Stimulated activated naive CD4-positive, alpha-beta T cell treated with Interleukin-2 at 50 U/mL for 16 hours (primary cell): Measurements from ENCODE around the gene TSPYL1.
"Not testable (repeated sequence)": the region's sequence is repeated elsewhere in the genome, so short reads cannot be mapped to it uniquely, and the experiment has no call there.

Experiments used
- DNase-seq: peaks from one replicate; lab custom pipeline; 2025; lab: John Stamatoyannopoulos, UW

TSPYL1 gene

GRCh38 chr6:116298273-116298672, 18.5 kb upstream of the TSPYL1 start:
- DNase-seq = no peak

- DNase-seq = no peak
Measured at GRCh38 chr6:116292553-116292952, 12.8 kb upstream of the TSPYL1 start.

- DNase-seq = no peak
Measured at GRCh38 chr6:116291701-116292396, 12.1 kb upstream of the TSPYL1 start.

- no peak for DNase-seq
Measured at GRCh38 chr6:116290799-116291198, 11.1 kb upstream of the TSPYL1 start.

GRCh38 chr6:116289876-116290275, 10.1 kb upstream of the TSPYL1 start:
- no peak for DNase-seq

- no peak for DNase-seq
Measured at GRCh38 chr6:116287689-116288282, 8.1 kb upstream of the TSPYL1 start.

GRCh38 chr6:116286773-116287358, 7.1 kb upstream of the TSPYL1 start:
- DNase-seq = no peak

GRCh38 chr6:116284984-116285383, 5.3 kb upstream of the TSPYL1 start:
- DNase-seq = not testable (repeated sequence)

GRCh38 chr6:116283191-116283590, 3.5 kb upstream of the TSPYL1 start:
- DNase-seq = no peak

- no peak for DNase-seq
Measured at GRCh38 chr6:116282698-116283097, 3.0 kb upstream of the TSPYL1 start.

- DNase-seq = no peak
Measured at GRCh38 chr6:116280933-116281316, 1.2 kb upstream of the TSPYL1 start.

- DNase-seq = no peak
Measured at GRCh38 chr6:116280161-116280932, 617 bp upstream of the TSPYL1 start.

- DNase-seq = peak; percentile 20
Measured at GRCh38 chr6:116278854-116279231, 887 bp downstream of the TSPYL1 start.

GRCh38 chr6:116278481-116278829, 1.3 kb downstream of the TSPYL1 start:
- no peak for DNase-seq

- no peak for DNase-seq
Measured at GRCh38 chr6:116277124-116277523, 2.6 kb downstream of the TSPYL1 start.

- DNase-seq = no peak
Measured at GRCh38 chr6:116271149-116271708, 8.5 kb downstream of the TSPYL1 start.

- DNase-seq = no peak
Measured at GRCh38 chr6:116268589-116269293, 11.0 kb downstream of the TSPYL1 start.

GRCh38 chr6:116267836-116268588, 11.7 kb downstream of the TSPYL1 start:
- no peak for DNase-seq

GRCh38 chr6:116266803-116267202, 12.9 kb downstream of the TSPYL1 start:
- DNase-seq = no peak

- no peak for DNase-seq
Measured at GRCh38 chr6:116265041-116265829, 14.5 kb downstream of the TSPYL1 start.
